ENCODE data around the gene DARS1.

DARS1 gene

DNA sequence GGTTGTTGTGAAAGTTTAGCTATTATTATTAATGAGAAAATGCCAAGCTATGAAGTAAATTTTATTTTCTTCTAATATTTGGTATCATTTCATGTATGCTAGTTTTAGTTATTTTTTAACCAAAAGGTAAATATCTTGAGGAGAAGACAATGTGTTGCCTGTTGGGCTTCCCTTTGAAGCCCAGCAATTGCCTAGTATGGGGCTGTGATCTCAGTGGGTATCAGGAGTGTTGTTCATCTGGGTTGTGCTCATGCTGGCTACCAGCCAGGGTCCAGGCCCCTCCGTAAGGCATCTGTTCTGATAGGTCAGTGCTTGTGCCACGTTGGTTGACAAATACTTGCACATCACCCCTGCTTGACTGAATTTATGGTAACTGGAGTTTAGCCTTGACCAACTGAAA lies 38.0 kb upstream of the DARS1 start:
- TF ChIP-seq, protein P1, sequence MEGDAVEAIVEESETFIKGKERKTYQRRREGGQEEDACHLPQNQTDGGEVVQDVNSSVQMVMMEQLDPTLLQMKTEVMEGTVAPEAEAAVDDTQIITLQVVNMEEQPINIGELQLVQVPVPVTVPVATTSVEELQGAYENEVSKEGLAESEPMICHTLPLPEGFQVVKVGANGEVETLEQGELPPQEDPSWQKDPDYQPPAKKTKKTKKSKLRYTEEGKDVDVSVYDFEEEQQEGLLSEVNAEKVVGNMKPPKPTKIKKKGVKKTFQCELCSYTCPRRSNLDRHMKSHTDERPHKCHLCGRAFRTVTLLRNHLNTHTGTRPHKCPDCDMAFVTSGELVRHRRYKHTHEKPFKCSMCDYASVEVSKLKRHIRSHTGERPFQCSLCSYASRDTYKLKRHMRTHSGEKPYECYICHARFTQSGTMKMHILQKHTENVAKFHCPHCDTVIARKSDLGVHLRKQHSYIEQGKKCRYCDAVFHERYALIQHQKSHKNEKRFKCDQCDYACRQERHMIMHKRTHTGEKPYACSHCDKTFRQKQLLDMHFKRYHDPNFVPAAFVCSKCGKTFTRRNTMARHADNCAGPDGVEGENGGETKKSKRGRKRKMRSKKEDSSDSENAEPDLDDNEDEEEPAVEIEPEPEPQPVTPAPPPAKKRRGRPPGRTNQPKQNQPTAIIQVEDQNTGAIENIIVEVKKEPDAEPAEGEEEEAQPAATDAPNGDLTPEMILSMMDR (IDR thresholded peaks at IDR 0.05; ENCODE audit: low read depth, low read length) = no peak
- no peak overlapping the region for H3K4me3 ChIP-seq (ENCODE audit: low read depth, low read length)
- no peak for DNase-seq (ENCODE audit: low read depth, low spot score)
- in situ Hi-C loops (cut with HindIII; ENCODE audit: low sequenced_read_pairs) = no loop called here

DNA sequence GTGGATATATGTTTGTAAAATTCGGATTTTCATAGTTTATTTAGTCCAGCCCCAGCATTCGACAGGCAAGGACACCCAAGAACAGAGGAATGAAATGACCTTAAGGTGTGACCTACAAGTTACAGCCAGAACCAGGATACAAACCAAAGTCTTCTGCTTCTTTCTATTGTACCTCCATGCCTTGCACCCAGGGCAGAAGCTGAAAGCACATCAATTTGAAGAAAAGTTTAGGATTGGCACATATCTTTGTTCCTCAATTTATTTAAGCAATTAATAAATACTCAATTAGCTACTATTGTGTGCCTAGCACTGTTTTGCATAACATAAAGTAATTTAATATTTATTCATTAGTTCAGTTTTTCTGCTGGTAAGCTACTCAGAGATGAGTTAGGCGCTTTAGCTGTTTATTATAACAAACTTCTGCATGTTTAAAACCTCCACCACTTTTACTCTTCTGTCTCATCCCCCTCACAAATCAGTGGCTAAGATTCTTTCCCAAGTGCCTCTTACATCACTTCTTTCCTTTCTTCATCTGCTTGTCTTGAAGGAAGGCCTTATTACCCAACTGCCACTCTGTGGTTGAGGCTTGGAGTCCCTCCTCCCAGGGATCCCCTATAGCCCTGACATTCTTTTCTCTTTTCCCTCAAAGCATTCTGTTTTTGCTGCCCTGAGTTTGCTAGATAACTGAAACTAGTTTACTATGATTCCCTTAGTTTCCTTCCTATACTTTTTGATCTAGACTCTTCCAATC lies 37.1 kb upstream of the DARS1 start:
- no peak overlapping the region for H3K4me3 ChIP-seq (ENCODE audit: low read depth, low read length)
- TF ChIP-seq, protein P1 (IDR thresholded peaks at IDR 0.05; ENCODE audit: low read depth, low read length) = no peak
- DNase-seq (ENCODE audit: low read depth, low spot score) = no peak
- in situ Hi-C loops (cut with HindIII; ENCODE audit: low sequenced_read_pairs) = no loop called here

DNA sequence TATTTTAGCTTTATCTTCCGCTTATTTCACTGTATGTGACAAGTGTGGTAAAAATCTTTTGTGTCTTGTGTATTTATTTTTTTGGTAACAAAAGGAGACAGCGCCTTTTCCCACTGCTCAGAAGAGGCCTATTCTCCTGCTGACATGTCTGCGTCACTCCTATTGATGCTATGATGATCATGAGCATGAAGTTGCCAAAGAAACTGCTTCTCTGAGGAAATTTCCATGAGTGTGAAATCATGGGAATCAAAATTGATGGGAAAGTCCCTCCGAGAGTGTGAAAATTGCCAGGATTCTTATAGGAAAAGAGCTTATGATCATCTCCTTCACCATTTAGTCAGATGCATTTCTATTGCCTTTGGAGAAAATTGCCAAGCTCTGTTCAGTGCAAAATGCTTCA lies 36.5 kb upstream of the DARS1 start:
- TF ChIP-seq, protein P1 (IDR thresholded peaks at IDR 0.05; ENCODE audit: low read depth, low read length) = no peak
- no peak for DNase-seq (ENCODE audit: low read depth, low spot score)
- H3K4me3 ChIP-seq (ENCODE audit: low read depth, low read length) = no peak overlapping the region
- in situ Hi-C loops (cut with HindIII; ENCODE audit: low sequenced_read_pairs) = no loop called here

DNA sequence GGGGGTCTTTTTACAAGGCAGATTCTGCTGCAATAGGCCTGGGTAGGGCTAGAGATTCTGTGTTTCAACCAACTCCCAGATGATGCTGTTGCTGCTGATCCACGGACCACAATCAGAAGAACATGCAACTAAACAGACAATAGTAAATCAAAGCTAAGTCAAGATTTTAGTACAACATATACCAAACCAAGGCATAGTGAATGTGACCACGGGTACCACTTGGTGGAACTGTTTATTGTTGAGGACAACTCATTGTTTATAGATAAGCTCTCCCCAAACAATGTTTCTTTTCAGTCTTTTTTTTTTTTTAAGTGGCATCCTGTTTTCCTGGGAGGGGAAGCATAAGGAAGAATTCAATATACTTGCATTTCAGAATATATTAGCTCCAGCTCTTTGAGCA lies 36.0 kb upstream of the DARS1 start:
- DNase-seq (ENCODE audit: low read depth, low spot score) = no peak
- in situ Hi-C loops (cut with HindIII; ENCODE audit: low sequenced_read_pairs) = no loop called here
- H3K4me3 ChIP-seq (ENCODE audit: low read depth, low read length) = no peak overlapping the region
- TF ChIP-seq, protein P1 (IDR thresholded peaks at IDR 0.05; ENCODE audit: low read depth, low read length) = no peak

DNA sequence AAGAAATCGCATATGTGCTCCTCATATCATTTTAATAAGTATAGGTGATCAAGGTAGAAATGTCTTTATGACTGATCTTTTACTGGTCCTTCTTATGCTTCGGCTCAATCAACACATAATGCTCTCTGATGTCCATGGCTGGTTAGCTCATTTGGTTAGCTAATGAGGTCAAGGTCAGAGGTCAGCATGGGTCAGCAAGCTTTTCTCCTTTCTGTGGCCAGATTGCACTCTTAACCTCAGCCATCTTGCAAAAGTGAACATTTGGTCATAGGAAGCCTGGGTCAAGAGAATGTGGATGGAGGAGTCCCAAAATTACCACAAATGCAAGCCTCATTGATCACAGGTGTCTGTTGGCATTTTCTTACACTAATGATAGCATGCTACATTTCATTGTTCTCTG lies 35.4 kb upstream of the DARS1 start:
- H3K4me3 ChIP-seq (ENCODE audit: low read depth, low read length) = no peak overlapping the region
- in situ Hi-C loops (cut with HindIII; ENCODE audit: low sequenced_read_pairs) = no loop called here
- TF ChIP-seq, protein P1 (IDR thresholded peaks at IDR 0.05; ENCODE audit: low read depth, low read length) = no peak
- no peak for DNase-seq (ENCODE audit: low read depth, low spot score)

DNA sequence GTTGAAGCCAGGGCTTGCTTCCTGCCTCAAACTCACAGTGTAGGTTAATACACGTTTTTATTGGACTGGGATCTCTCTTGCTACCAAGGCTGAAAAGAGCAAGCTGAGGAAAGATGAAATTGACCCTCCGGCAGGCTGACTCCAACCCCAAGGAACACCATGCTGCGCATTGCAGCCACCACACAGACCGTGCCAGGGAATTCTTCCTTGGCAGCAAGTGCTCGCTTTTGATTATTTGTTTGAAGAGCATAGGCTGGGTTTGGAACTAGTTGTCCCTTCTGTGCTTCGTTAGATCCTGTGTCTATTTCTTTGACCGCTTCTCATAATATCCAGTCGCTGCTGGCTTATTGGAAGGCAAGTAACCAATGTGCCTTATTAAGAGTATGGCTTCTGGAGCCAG lies 34.4 kb upstream of the DARS1 start:
- TF ChIP-seq, protein P1 (IDR thresholded peaks at IDR 0.05; ENCODE audit: low read depth, low read length) = no peak
- no peak overlapping the region for H3K4me3 ChIP-seq (ENCODE audit: low read depth, low read length)
- in situ Hi-C loops (cut with HindIII; ENCODE audit: low sequenced_read_pairs) = no loop called here
- DNase-seq (ENCODE audit: low read depth, low spot score) = no peak
